Thoracic aorta (tissue), 2 donors: Measurements from ENCODE around the gene NAGLU. TPM values are rescaled to one million over a fixed set of nuclear protein-coding genes. Genes with fewer than 3 reads are reported as not detected.

Source experiments
- ATAC-seq: fragments of 150-250 bp; one replicate; pipeline ENCODE4 v1.8.0; 2017; ENCODE audit warnings: low read depth; ENCODE audit not compliant: insufficient number of reproducible peaks, low FRiP score
- DNase-seq: peaks from one replicate; pipeline ENCODE4 v3.0.0-alpha.2; 2020; ENCODE audit warnings: low spot score
- H3K27ac ChIP-seq, 2 donors: fragments of 200-600 bp; sonication (generic); 1 replicate in 1 of 2; 2 replicates in 1 of 2; pipeline ENCODE4 v1.5.1; 2016; ENCODE audit warnings: mild to moderate bottlenecking in 2 of 2, moderate library complexity in 2 of 2
- H3K27me3 ChIP-seq: fragments of 200-600 bp; sonication (generic); replicated peaks from 2 replicates; pipeline ENCODE4 v1.6.0; 2016; ENCODE audit warnings: mild to moderate bottlenecking; ENCODE audit not compliant: insufficient read depth
- H3K36me3 ChIP-seq: fragments of 200-600 bp; sonication (generic); one replicate; pipeline ENCODE4 v1.5.1; 2016
- H3K4me1 ChIP-seq, 2 donors: fragments of 200-600 bp; sonication (generic); 1 replicate in 1 of 2; 2 replicates in 1 of 2; pipeline versions ENCODE4 v1.5.1 to v1.6.0; 2016; ENCODE audit warnings: low read depth in 2 of 2, mild to moderate bottlenecking in 1 of 2; ENCODE audit not compliant: control insufficient read depth in 1 of 2
- H3K4me3 ChIP-seq: fragments of 200-600 bp; sonication (generic); 2 replicates; pipeline ENCODE4 v1.5.1; 2016; ENCODE audit warnings: mild to moderate bottlenecking
- H3K9me3 ChIP-seq: fragments of 200-600 bp; sonication (generic); 2 replicates; pipeline ENCODE4 v1.5.1; 2016
- CTCF ChIP-seq: fragments of 200-600 bp; sonication (generic); IDR thresholded peaks from one replicate; pipeline ENCODE4 v1.5.1; 2019; ENCODE audit warnings: antibody characterized with exemption
- total RNA-seq, 2 donors: library from RNA; depleted of rRNA; stranded (reverse); fragments of >200 nt; gene quantifications; one replicate each; pipeline versions ENCODE4 v1.1.0 to v1.2.3, GENCODE V29; 2016

The NAGLU gene
- total RNA-seq: 100 to 1,000 TPM in 1 of 2 donors, 10 to 100 TPM in 1; 86.7 to 130 TPM

GRCh38 chr17:42536048-42536371 lies at the start of gene NAGLU:
TSS of gene NAGLU (plus strand) at chr17:42536241. CDS start at chr17:42536273, 32 bp downstream.
- Histone ChIP-seq H3K9me3 (no peaks in the 10 kb centered on the region), H3K27ac (peak within 1 kb of the TSS; percentile 82 to 92), H3K27me3 (no peaks in the 10 kb centered on the region), H3K4me1 (peaks cover 11 to 28% of the 10 kb centered on the region in 2 donors), H3K4me3 (peak within 1 kb of the TSS; percentile 83), H3K36me3 (peaks cover 18% of the 10 kb centered on the region)
- DNase-seq: peak; percentile 85
- ATAC-seq: peak; percentile 79
- no peak for TF ChIP-seq CTCF

- H3K27ac ChIP-seq: no peak overlapping the region
- no peak for TF ChIP-seq CTCF
Measured at GRCh38 chr17:42488032-42488431, 48.0 kb upstream of the NAGLU start.

GRCh38 chr17:42493319-42493718 lies 42.7 kb upstream of the NAGLU start:
- Histone ChIP-seq H3K36me3 (peaks cover 52% of the 10 kb centered on the region), H3K4me3 (no peak overlapping the region), H3K4me1 (no peaks in the 10 kb centered on the region), H3K27ac (no peak overlapping the region), H3K9me3 (no peaks in the 10 kb centered on the region), H3K27me3 (no peaks in the 10 kb centered on the region)
- DNase-seq (no peak), ATAC-seq (no peak)
- no peak for TF ChIP-seq CTCF

More at GRCh38 chr17:42488032-42488431, 48.0 kb upstream of the NAGLU start:
- ATAC-seq (no peak), DNase-seq (no peak)
- H3K36me3 ChIP-seq: peaks cover 71% of the 10 kb centered on the region
- H3K4me1 ChIP-seq: peaks cover 0 to 6% of the 10 kb centered on the region in 2 donors
- H3K9me3 ChIP-seq: no peaks in the 10 kb centered on the region
- H3K27me3 ChIP-seq: no peaks in the 10 kb centered on the region
- H3K4me3 ChIP-seq: no peak overlapping the region

- Histone ChIP-seq H3K36me3 (peaks cover 45% of the 10 kb centered on the region), H3K4me1 (no peaks in the 10 kb centered on the region), H3K27ac (no peak overlapping the region), H3K9me3 (no peaks in the 10 kb centered on the region), H3K4me3 (no peak overlapping the region), H3K27me3 (no peaks in the 10 kb centered on the region)
- no peak for DNase-seq
- no peak for TF ChIP-seq CTCF
- no peak for ATAC-seq
Measured at GRCh38 chr17:42494673-42495072, 41.4 kb upstream of the NAGLU start.

- H3K27ac ChIP-seq: no peak overlapping the region
- TF ChIP-seq CTCF: no peak
- ATAC-seq: no peak
- DNase-seq: no peak
- peaks cover 52% of the 10 kb centered on the region for H3K36me3 ChIP-seq
- H3K4me3 ChIP-seq: no peak overlapping the region
- no peaks in the 10 kb centered on the region for H3K9me3 ChIP-seq
- no peaks in the 10 kb centered on the region for H3K4me1 ChIP-seq
- no peaks in the 10 kb centered on the region for H3K27me3 ChIP-seq
Measured at GRCh38 chr17:42498828-42499227, 37.2 kb upstream of the NAGLU start.
